HG03139 (cell line): ENCODE data around the gene GSTA1.
"Not testable (repeated sequence)": the region's sequence is repeated elsewhere in the genome, so short reads cannot be mapped to it uniquely, and the experiment has no call there.

Experiments used
- ATAC-seq: cut with Tn5 transposase; IDR thresholded peaks from one replicate; pipeline ENCODE4 v1.9.1; 2021; ENCODE audit not compliant: unreplicated experiment

Gene GSTA1

DNA sequence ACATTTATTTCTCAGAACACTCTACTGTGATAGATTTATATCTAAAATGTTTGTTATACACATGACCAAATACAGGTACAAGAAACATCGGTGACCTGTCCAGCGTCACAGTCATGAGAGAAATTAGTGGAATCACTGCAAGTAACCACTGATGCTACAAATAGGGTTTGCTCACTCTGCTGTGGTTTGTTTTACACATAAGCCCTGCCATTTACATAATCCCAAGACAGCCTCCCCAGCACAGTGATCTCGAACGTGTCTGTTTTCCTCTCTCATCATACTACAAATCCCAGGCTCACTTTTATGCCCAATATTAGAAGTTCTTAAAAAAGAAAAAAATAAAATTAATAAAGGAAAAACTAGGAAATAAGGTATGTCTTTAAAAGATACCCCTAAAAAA, 6.2 kb upstream of the GSTA1 start:
- not testable (repeated sequence) for ATAC-seq

DNA sequence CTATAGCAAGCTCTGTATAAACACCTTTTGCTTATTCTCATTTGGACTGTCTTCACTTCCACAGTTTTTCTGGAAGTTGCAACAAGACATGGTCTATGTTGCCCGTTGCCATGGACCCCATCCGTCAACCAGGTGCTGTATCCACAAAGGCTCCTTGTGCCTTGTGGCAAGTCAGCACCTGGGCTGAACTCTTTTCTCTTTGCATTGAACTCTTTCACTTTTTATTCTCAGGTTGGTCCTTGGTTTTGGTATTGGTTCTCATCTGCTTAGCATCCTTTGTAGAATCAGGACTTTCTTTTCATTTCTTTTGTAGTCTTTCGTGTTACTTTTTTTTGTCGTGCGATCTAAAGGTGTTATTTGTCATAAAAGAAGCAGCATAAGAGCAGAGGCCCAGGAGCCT, 5.0 kb upstream of the GSTA1 start:
- ATAC-seq, result no peak

DNA sequence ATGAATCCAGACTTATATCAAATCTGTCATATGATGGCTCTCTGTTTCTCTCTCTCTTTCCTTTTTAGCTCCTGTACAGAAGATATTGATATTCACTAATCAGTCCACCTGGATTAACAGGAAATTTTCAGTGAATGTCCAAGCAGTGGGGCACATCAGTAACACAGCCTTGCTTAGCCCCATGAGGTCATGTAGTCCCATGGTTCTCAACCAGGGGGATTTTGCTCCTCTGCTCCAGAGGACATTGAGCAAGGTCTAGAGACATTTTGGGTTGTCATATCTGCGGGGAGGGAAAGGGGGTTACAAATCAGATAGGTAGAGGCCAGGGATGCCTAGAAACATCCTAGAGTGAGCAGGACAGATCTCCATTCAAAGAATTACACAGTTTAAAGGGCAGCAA, 810 bp downstream of the GSTA1 start:
- ATAC-seq, result no peak

DNA sequence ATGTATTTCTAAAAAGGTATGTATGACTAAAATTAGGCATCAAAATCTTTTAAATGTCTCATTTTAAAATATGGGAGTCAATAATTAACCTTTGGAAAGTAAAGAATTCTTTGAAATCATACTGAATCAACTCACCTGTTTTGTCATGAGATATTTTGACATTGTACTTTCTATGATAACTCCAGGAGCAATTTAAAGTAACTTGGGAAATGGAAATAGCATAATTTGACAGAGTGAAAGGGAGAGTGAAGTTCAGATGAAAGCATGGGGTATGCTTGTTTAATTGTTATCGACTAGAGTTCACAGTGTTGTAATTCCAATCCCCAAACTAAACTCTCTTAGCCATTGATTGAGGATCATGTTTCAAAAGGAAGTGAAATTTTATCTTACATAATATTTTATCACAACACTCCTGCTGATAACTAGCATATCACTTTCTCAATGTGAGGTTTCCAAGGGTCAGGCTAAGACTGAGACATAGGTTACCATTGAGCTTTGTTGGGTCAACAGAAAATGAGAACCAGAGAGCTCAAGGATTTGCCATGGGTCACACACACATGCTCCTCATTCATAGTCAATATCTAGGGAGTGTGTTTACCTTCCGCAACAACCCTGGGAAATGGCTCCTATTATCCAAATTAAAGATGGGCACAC, 2.3 kb downstream of the GSTA1 start:
- no peak for ATAC-seq

DNA sequence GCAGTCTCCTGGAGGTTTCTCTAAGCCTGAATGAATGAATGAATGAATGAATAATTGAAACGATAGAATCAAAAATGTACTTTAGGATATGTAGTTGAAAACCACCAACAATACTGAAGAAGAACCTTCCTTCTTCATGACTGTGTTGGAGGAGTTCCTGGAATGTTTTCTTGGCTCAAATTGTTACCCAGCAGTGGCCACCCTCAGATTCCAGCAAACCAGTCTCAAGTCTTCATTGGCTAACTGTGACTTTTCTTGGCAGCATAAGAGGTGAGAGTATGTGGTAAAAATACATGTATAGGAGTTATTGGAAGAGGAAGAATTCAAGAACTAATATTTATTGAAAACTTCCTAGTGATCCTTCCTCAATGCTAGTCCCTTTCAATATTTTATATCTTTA, 4.3 kb downstream of the GSTA1 start:
- not testable (repeated sequence) for ATAC-seq

DNA sequence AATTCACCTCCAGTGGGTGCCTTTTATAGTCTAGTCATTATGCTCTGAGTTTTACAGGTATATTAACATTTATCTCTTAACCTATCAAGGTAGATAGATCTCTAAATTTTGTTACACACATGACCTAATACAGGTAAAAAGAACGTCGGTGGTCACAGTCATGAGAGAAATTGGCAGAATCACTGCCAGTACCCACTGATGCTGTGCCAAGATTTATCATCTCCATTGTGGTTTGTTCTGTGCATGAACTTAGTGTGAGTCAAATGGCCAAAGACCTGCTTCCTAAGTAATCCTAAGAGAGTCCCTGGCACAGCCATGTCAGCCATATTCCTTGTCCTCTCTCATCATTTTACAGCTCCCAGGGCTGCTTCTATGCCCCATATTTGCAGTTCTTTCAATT, 9.2 kb downstream of the GSTA1 start:
- ATAC-seq, result not testable (repeated sequence)

DNA sequence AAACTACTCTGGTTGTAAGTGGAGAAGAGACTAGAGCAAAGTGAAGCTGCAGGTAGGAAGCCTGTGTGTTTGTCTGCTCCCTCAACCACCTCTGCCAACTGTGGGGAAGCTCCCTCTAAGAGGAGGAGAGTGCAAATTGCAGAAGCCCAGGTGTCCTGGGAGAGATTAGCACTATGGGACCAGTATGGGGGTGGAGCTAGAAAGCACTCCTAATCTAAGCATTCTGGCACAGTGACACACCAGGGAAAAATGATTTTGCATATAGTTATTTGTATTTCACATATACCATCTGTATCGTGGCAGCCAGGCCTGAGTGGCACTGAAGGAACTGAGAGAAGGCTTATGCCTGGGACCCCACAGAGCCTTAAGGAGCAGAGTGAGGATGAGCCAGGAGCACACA, 12.8 kb downstream of the GSTA1 start:
- ATAC-seq, result no peak

DNA sequence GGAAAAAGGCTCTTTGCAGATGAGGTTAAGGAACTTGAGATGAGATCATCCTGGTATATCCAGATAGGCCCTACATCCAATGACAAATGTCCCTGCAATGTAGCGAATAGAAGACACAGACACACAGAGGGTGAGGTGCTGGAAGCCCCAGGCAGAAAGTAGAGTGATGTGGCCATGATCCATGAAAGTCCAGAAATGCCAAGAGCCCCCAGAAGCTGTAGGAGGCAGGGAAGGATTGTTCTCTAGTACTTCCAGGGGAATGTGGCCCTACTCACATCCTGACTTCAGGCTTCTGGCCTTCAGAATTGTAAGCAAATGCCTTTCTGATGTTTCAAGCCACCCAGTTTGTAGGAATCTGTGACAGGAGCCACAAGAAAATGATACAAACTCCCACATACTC, 14.0 kb downstream of the GSTA1 start:
- ATAC-seq, result not testable (repeated sequence)

DNA sequence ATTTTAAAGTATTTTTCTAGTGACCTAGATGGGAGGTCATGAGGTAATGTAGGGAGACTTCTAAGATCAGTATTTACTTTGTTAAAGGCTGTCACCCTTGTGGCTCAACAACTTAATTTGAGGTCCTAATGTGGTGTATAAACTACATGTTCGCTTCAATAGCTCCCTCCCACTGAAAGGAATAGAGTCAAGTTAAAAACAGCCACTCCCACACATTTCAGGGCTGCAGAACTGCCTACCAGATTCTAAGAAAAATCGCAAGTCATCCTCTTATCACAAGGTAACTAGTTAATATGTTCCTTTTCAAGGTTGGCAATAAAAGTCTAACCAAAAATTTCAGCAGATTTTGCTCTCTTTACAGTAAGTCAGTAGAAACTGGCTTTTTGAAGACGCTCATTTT, 15.1 kb downstream of the GSTA1 start:
- no peak for ATAC-seq

DNA sequence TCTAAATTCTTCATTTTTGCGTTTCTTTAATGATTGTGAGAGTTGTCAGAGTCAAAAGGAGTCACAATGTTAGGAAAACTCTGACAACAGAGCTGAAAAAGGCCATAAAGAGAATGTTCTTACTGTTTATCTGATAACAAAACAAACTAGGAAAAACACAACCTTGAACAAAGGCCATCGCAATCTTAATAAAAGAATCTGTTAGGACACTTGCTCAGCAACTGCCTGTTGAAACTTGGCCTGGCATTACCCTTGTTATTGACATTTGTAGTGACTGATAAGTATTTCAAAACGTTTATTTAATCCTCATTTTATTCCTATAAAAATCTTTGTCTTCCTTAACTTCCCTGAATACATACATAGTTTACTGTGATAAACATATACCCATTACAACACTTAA, 15.7 kb downstream of the GSTA1 start:
- ATAC-seq, result no peak

DNA sequence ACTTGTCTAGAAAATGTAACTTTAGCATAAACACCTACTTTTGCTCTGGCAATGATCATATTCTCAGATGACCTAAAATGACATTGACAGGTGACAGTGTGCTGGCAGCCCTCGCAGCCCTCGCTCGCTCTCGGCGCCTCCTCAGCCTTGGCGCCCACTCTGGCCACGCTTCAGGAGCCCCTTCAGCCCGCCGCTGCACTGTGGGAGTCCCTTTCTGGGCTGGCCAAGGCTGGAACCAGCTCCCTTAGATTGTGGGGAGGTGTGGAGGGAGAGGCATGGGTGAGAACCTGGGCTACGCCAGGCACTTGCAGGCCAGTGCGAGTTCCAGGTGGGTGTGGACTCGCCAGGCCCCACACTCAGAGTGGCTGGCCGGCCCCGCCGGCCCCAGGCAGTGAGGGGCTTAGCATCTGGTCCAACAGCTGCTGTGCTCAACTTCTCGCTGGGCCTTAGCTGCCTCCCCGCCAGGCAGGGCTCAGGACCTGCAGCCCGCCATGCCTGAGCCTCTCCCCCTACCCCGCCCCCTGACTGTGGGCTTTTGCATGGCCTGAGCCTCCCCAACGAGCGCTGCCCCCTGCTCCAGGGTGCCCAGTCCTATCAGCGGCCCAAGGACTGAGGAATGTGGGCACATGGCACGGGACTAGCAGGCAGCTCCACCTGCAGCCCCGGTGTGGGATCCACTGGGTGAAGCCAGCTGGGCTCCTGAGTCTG, 17.2 kb downstream of the GSTA1 start:
- no peak for ATAC-seq

DNA sequence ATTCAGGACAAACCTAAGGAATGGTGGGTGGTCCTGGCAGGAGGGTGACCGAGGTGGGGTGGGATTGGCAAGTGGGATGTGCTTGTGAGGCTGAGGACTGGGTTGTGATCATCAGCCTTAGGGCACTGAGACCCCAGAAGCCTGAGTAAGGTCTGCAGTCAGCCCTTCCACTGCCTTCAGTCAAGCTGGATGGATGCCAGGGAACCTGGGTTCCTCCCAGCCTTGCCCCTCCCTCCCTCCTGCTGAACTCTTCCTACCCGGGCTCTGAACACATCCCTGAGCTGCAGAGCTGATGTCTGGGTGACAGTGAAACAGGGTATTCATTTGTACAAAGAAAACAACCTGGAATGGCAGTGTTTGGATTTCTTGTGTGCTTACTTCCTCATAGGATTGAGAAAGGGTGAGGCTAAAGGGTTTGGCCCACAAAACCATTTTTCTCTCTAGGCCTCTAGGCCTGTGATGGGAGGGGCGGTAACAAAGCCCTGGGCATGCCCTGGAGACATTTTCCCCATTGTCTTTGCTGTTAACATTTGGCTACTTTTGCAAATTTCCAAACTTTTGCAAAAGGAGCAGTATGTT, 20.8 kb downstream of the GSTA1 start:
- ATAC-seq, result not testable (repeated sequence)

DNA sequence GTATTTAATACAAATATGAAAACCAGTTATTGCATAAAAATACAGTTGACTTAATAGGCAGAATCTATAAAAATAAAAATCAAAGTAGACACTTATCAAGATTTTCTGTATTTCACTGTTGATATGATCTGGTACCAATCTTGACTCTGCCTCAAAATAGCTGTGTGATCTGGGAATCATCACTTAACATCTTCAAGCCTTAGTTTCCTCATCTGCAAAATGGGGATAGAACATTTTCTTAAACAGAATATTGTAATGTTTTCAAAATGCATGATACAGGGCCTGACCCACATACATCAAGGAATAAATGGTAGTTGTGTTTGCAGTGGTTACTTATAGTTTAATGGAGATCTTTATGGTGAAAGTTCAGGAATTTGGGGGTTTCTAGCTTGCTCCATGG, 21.4 kb downstream of the GSTA1 start:
- not testable (repeated sequence) for ATAC-seq

DNA sequence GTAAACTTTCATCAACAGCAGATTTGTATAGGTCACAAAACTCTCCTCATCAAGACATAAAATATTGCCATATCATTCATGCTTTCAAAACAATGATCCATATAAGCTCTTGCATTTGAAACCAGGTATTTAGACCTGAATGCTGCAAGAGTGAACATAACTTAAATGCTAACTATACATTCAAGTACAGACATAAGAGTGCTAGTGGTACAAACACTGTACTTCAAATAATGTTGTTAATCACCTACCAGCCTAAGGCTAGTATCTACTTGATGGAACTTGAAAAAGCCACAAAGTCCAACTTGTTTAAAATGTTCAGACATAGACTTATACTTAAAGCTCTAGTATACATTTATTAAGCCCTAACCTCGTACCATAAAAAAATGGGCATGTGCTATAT, 24.4 kb downstream of the GSTA1 start:
- no peak for ATAC-seq

DNA sequence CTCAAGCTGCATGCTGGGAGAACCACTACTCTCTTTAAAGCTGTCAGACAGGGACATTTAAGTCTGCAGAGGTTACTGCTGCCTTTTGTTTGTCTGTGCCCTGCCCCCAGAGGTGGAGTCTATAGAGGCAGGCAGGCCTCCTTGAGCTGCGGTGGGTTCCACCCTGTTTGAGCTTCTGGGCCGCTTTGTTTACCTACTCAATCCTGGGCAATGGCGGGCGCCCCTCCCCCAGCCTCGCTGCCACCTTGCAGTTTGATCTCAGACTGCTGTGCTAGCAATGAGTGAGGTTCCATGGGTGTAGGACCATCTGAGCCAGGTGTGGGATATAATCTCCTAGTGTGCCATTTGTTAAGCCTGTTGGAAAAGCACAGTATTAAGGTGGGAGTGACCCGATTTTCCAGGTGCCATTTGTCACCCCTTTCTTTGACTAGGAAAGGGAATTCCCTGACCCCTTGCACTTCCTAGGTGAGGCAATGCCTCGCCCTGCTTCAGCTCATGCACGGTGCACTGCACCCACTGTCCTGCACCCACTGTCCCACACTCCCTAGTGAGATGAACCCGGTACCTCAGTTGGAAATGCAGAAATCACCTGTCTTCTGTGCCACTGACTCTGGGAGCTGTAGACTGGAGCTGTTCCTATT, 26.8 kb downstream of the GSTA1 start:
- ATAC-seq, result not testable (repeated sequence)

DNA sequence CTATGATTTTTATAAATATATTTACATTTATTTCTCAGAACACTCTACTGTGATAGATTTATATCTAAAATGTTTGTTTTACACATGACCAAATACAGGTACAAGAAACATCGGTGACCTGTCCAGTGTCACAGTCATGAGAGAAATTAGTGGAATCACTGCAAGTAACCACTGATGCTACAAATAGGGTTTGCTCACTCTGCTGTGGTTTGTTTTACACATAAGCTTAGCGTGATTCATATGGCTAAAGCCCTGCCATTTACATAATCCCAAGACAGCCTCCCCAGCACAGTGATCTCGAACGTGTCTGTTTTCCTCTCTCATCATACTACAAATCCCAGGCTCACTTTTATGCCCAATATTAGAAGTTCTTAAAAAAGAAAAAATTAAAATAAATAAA, 34.2 kb downstream of the GSTA1 start:
- ATAC-seq, result not testable (repeated sequence)

DNA sequence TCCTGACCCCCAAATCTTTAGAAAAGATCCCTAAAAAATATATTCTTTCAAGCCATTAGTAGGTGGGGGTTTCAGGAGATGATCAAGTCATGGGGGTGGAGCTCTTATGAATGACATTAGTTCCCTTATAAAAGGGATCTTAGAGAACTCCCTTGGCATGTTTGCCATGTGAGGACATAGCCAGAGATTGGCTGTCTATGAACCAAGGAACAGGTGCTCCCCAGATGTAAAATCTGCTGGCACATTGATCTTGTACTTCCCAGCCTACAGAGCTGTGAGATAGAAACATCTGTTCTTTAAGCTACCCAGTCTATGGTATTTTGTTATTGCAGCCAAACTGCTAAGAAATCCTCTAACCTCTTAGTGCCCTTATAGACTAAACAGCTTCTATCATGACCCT, 36.0 kb downstream of the GSTA1 start:
- not testable (repeated sequence) for ATAC-seq

DNA sequence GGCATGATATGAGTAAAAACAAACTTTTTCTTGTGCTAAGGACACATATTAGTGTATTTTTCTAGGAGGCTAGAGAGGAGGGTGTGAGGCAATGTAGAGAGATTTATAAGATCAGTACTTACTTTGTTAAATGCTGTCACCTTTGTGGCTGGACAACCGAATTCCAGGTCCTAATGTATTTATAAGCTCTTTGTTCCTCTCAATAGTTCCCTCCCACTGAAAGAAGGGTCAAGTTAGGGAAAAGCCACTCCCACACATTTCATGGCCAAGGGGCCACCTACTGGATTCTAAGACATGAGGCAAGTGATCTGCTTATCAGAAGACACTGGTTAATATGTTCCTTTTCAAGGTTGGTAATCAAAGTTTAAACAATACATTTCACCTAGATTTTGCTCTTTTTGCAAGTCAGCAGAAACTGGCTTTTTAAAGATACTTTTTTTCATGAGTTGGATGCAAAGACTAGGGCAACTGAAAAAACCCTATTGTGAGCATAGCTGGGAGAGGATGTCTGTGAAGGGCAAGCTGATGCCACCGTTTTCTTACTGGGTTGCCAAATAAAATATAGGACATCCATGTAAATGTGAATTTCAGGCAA, 40.2 kb downstream of the GSTA1 start, which contains the start of gene GSTA2:
Gene GSTA2 (minus strand): TSS at position 154 of the 595 bp plus-strand sequence. CDS start 5,528 bp downstream, outside the sequence.
- ATAC-seq, result not testable (repeated sequence)

DNA sequence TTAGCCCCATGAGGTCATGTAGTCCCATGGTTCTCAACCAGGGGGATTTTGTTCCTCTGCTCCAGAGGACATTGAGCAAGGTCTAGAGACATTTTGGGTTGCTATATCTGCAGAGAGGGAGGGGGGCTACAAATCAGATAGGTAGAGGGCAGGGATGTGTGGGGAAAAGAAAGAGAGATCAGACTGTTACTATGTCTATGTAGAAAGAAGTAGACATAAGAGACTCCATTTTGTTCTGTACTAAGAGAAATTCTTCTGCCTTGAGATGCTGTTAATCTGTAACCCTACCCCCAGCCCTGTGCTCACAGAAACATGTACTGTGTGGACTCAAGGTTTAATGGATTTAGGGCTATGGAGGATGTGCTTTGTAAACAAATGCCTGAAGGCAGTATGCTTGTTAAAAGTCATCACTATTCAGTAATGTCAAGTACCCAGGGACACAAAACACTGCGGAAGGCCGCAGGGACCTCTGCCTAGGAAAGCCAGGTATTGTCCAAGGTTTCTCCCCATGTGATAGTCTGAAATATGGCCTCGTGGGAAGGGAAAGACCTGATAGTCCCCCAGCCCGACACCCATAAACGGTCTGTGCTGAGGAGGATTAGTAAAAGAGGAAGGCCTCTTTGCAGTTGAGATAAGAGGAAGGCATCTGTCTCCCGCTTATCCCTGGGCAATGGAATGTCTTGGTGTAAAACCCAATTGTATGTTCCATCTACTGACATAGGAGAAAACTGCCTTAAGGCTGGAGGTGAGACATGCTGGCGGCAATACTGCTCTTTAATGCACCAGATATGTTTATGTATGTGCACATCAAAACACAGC, 41.7 kb downstream of the GSTA1 start:
- not testable (repeated sequence) for ATAC-seq

DNA sequence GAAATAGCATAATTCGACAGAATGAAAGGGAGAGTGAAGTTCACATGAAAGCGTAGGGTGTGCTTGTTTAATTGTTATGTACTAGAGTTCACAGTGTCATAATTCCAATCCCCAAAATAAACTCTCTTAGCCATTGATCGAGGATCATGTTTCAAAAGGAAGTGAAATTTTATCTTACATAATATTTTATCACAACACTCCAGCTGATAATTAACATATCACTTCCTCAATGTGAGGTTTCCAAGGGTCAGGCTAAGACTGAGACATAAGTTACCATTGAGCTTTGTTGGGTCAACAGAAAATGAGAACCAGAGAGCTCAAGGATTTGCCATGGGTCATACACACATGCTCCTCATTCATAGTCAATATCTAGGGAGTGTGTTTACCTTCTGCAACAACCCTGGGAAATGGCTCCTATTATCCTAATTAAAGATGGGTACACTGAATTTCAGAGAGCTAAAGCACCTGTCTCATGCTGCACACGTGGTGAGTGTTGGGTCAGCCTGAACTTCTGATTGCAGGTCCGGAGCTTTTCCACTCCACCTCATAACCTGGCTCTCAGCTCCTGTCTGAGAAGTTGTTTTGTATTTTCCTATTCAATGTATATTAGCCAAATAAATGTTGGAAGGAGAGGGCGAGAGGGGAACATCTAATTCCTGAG, 43.4 kb downstream of the GSTA1 start:
- ATAC-seq, result no peak
